ENCODE measurements around the gene CNTNAP2. TPM values are rescaled to one million over a fixed set of nuclear protein-coding genes. Genes with fewer than 3 reads are reported as not detected.

The CNTNAP2 gene
- total RNA-seq, 2 experiments from 2014 or later, result not detected

GRCh38 chr7:146321301-146321700 lies 204.7 kb downstream of the CNTNAP2 start:
- ATAC-seq (ENCODE audit: poor library complexity) (no peak), DNase-seq (no peak)
- ChIA-PET CTCF (no interaction called here), POLR2A (no interaction called here)
- Mint-ChIP-seq H3K36me3 (ENCODE audit: low read depth) (no peaks in the 10 kb centered on the region), H3K4me3 (no peak overlapping the region), H3K4me1 (ENCODE audit: low read depth) (no peaks in the 10 kb centered on the region), H3K27ac (no peak overlapping the region), H3K9me3 (peaks cover 3% of the 10 kb centered on the region), H3K27me3 (no peaks in the 10 kb centered on the region)
- Histone ChIP-seq H3K4me1 (ENCODE audit: insufficient read depth, low read length) (no peaks in the 10 kb centered on the region), H3K27me3 (ENCODE audit: control insufficient read depth in 1 of 2, insufficient read depth in 2 of 2, low read length in 2 of 2) (no peaks in the 10 kb centered on the region), H3K9me3 (ENCODE audit: control insufficient read depth in 1 of 2, insufficient read depth in 1 of 2, low read length in 2 of 2) (no peaks in the 10 kb centered on the region), H3K4me3 (ENCODE audit: low read length) (no peak overlapping the region), H3K36me3 (ENCODE audit: insufficient read depth, low read length) (no peaks in the 10 kb centered on the region), H3K27ac (ENCODE audit: low read depth in 1 of 2, low read length in 2 of 2) (no peak overlapping the region)
- no peak for TF ChIP-seq CTCF (IDR thresholded peaks at IDR 0.05)
- intact Hi-C loops (cut with DNase I, micrococcal nuclease), result no loop called here

- intact Hi-C loops (cut with DNase I, micrococcal nuclease), result no loop called here
Measured at GRCh38 chr7:146331369-146331768, 214.8 kb downstream of the CNTNAP2 start.

GRCh38 chr7:146345251-146345650 lies 228.7 kb downstream of the CNTNAP2 start:
- Histone ChIP-seq H3K4me3 (ENCODE audit: low read length) (no peak overlapping the region), H3K27me3 (ENCODE audit: control insufficient read depth in 1 of 2, insufficient read depth in 2 of 2, low read length in 2 of 2) (no peaks in the 10 kb centered on the region), H3K36me3 (ENCODE audit: insufficient read depth, low read length) (no peaks in the 10 kb centered on the region), H3K9me3 (ENCODE audit: control insufficient read depth in 1 of 2, insufficient read depth in 1 of 2, low read length in 2 of 2) (peaks cover 0 to 4% of the 10 kb centered on the region in 2 experiments), H3K27ac (ENCODE audit: low read depth in 1 of 2, low read length in 2 of 2) (no peak overlapping the region), H3K4me1 (ENCODE audit: insufficient read depth, low read length) (no peaks in the 10 kb centered on the region)
- ChIA-PET POLR2A (no interaction called here), CTCF (no interaction called here)
- no peaks in the 10 kb centered on the region for H3K27me3 Mint-ChIP-seq
- H3K4me1 Mint-ChIP-seq (ENCODE audit: low read depth), result no peaks in the 10 kb centered on the region
- H3K27ac Mint-ChIP-seq, result no peak overlapping the region
- H3K36me3 Mint-ChIP-seq (ENCODE audit: low read depth), result no peaks in the 10 kb centered on the region
- ATAC-seq (ENCODE audit: poor library complexity) (no peak), DNase-seq (no peak)
- no peaks in the 10 kb centered on the region for H3K9me3 Mint-ChIP-seq
- no peak overlapping the region for H3K4me3 Mint-ChIP-seq
- intact Hi-C loops (cut with DNase I, micrococcal nuclease), result no loop called here
- TF ChIP-seq CTCF (IDR thresholded peaks at IDR 0.05), result no peak

More at GRCh38 chr7:146331369-146331768, 214.8 kb downstream of the CNTNAP2 start:
- ChIA-PET CTCF (no interaction called here), POLR2A (no interaction called here)
- no peak for TF ChIP-seq CTCF (IDR thresholded peaks at IDR 0.05)
- ATAC-seq (ENCODE audit: poor library complexity), result no peak
- Histone ChIP-seq H3K4me3 (ENCODE audit: low read length) (no peak overlapping the region), H3K27ac (ENCODE audit: low read depth in 1 of 2, low read length in 2 of 2) (no peak overlapping the region), H3K27me3 (ENCODE audit: control insufficient read depth in 1 of 2, insufficient read depth in 2 of 2, low read length in 2 of 2) (no peaks in the 10 kb centered on the region), H3K4me1 (ENCODE audit: insufficient read depth, low read length) (no peaks in the 10 kb centered on the region), H3K9me3 (ENCODE audit: control insufficient read depth in 1 of 2, insufficient read depth in 1 of 2, low read length in 2 of 2) (peaks cover 0 to 14% of the 10 kb centered on the region in 2 experiments), H3K36me3 (ENCODE audit: insufficient read depth, low read length) (no peaks in the 10 kb centered on the region)
- Mint-ChIP-seq H3K27me3 (no peaks in the 10 kb centered on the region), H3K27ac (no peak overlapping the region), H3K4me3 (no peak overlapping the region), H3K4me1 (ENCODE audit: low read depth) (no peaks in the 10 kb centered on the region), H3K9me3 (peaks cover 4% of the 10 kb centered on the region), H3K36me3 (ENCODE audit: low read depth) (no peaks in the 10 kb centered on the region)
- DNase-seq, result no peak

Measured in CD4-positive, alpha-beta T cell (primary cell).